Measurements from ENCODE around the gene DNAJB4.
"Not testable (repeated sequence)": the region's sequence is repeated elsewhere in the genome, so short reads cannot be mapped to it uniquely, and the experiment has no call there.

The DNAJB4 gene

DNA sequence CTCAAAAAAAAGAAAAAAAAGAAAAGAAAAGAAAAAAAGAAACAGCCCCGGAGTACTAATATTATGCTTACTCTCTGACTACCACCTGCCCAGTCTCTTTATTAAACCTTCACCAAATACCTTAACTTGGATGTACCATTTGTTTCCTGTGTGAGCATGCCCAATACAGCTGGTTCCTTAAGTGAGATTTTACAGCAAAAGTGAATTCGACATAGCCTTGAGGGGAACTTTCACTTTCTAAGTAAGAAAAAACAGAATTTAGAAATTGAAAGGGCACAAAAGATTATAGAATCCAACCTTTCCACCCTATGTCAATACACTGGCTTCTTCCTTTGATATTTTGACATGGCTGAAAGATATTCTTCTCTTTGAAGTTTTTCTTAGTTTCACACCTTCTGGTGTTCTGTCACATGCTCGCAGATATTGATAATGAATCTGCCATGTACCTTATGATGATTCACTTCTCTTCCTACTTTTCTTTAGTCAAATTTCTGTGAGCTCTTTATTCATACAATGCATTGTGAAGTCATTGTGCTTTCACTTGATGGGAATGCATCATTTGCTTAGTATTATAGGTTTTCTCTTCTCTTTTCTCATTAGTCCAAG is 35.8 kb downstream of the DNAJB4 start:
- FAIRE-seq = no peak

DNA sequence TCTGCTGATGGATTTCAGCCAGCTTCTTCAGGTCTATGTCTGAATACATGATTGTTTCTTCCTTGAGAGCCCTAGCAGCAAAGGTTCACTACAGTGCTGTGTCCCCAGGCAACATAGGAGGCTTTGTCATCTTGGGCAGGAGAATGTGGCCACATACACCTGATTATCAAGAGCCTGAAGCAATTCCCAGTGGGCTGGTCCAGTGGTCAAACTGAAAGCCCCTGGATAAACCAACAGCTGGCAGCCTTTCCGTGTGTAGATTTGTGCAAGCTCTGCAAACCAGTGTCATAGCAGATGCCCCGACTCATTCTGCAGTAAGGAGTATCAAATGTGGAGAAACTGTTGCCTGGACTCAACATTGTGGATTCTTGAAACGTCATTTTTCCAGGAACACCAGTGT is 38.7 kb downstream of the DNAJB4 start:
- no peak for FAIRE-seq

GRCh38 chr1:78044796-78045562 is 40.2 kb downstream of the DNAJB4 start:
- FAIRE-seq = no peak

DNA sequence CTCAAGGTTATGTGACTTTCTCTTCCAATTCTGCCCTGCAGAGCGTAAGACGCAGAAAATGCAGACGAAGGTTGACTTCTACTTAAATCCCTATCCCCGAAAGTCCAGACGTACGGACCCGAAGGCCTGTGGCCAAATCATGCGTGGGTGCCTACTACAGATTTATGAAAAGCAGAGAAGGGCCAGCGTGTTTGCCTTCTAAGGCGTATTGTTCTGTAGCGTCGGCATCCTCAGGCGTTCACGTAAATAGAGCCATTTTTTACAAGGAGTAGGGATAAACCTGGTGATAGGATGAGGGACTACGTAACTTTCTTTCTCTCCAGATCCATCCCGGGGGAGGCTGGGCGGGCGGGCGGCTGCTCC is 40.8 kb downstream of the DNAJB4 start:
- FAIRE-seq = no peak

DNA sequence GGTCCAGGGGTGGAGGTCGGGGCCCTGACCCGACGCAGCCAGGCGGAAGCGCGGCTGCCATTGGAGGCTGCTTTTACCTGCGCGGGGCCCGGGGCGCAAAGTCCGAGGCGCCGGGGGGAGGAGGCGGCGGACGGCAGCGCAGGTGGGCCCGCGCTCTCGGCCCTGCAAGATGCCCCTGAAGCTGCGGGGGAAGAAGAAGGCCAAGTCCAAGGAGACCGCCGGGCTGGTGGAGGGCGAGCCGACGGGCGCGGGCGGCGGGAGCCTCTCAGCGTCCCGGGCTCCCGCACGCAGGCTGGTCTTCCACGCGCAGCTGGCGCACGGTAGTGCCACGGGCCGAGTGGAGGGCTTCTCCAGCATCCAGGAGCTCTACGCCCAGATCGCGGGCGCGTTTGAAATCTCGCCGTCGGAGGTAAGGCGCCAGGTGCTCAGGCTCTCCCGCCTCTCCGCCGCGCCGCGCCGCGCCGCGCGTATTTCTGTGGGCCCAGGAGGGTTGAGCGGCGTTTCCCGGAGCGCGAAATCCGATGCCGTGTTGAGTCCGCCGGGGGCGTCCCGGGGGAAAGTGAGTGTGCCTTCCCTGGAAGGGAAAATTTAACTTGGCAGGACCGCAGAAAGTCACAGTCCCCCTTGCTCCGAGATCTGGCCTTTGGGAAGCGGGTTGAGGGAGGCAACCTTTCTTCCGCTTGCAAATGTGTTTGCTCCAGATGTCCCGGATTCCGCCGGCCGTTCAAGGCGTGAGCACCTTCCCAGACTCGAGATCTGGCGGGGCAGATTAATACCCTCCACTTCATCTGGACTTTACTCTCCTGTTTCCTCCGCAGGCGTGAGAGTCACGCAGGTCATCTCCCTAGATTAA is 41.4 kb downstream of the DNAJB4 start, which contains the start of gene GIPC2:
TSS of gene GIPC2 (plus strand) at position 41 of the 853 bp plus-strand sequence. CDS start at position 170, 129 bp downstream.
- FAIRE-seq = no peak

DNA sequence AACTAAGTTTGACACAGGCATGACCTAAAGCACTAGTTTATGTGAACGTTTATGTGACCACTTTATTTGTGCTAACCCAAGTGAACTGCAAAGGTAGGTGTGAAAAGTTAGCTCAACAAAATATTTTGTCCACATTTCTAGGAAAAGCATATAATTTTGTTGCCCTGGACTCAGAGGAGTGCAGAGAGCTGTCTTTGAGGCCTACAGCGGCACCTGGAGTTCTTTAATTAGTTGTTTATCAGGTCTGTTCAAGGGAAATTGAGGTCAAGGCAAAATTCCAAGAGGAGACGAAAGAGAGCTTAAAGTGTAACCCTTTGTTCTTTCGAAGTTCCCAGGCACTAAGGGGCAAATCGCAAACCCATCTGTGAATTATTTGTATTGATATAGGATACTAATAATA is 42.4 kb downstream of the DNAJB4 start:
- no peak for FAIRE-seq

GRCh38 chr1:78047631-78048030 is 42.9 kb downstream of the DNAJB4 start:
- no peak for FAIRE-seq

- no peak for FAIRE-seq
These were observed 43.7 kb downstream of the DNAJB4 start for GRCh38 chr1:78048446-78048845.

GRCh38 chr1:78049396-78049795 is 44.7 kb downstream of the DNAJB4 start:
- FAIRE-seq = no peak

DNA sequence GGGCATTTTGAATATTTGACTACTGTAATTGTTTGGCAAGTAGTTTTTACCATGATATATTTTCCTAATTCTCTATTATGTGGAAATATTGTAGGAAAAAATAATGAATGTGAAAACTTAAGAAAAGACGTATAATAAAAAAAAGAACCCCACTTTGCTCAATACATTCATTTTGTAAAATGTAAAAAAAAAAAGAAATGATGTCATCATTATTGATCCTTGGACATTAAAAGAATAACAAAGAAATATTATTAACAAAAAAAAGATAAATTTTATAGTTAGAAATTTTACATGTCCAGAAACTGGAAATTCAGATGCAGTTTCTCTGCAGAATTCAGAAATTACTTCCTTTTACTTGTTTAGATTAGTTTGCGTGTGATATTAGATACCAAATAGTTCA is 46.3 kb downstream of the DNAJB4 start:
- FAIRE-seq = no peak

GRCh38 chr1:78052685-78053405 is 48.1 kb downstream of the DNAJB4 start:
- FAIRE-seq = no peak

GRCh38 chr1:78053498-78053897 is 48.8 kb downstream of the DNAJB4 start:
- no peak for FAIRE-seq

DNA sequence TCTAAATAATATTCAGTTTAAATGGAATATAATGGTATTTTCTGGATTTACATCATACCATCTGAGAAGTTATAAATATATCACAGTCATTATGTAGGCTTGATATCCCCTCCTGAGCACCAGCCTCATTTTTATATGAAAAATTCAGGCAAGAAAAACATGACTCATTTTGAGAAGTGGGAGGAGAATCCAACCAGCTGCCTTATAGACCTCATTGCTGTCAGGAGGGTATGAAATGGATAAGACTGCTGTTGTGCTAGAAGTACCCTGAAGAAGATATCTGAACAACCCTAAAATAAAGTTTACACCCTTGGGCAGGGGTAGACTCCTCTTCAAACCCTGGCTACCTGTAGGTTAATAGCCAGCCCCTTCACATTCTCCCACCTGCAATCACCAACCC is 49.8 kb downstream of the DNAJB4 start:
- no peak for FAIRE-seq

DNA sequence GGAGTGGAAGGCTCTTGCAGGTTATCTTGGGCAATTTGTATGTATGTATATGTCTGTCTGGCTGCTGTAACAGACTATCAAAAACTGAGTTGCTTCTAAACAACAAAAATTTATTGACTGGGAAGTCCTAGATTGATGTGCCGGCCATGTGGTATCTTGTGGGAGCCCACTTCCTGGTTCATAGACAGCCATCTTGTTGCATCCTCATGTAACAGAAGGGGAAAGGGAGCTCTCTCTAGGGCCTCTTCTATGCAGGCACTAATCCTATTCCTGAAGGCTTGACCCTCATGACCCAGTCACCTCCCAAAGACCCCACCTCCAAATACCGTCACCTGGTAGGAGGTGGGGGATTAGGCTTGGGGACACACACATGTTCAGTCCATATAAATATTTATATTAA is 50.2 kb downstream of the DNAJB4 start:
- FAIRE-seq = no peak

DNA sequence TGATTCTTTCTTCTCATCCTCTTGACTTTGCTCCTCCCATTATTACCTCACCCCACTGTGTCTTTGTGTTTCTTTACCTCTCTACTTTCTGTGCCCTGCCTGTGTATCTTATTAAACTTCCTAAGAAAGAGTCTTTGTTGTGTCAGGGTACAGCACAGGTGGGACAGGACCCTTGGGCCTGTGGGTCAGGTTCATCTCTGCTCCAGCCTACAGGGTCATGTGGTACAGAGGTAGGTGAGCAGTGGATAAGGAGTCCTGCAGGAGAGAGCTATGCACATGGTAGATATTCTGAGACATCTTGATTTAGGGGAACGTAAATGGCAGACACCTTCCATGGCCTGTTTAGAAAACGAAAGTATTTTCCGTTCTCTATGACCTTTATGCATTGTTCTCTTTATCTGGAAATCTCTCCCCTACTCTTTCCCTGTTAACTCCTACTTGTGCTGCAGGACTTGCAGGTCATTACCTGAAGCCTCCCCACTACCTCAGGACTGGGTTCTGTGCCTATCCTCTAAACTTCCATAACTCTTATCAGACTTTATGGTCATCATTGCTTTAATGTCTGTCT is 50.9 kb downstream of the DNAJB4 start:
- no peak for FAIRE-seq

DNA sequence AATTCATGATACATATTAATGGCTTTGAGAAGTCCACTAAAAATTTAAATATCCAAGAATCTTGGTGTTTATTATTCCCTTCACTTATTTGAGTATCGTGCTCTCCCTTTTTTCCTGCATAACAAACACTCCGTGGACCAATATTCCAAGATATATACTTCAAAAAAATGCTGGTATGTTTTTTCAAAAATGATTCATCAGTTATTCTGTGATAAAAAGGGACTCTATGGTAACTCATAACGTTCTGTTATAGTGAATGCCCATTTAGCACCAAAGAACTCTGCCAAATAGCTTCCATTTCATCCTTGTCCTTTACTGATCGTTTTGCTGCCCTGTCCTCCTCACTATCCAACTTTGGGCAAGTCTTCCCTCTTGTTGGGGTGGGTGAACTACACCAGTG is 53.9 kb downstream of the DNAJB4 start:
- no peak for FAIRE-seq

DNA sequence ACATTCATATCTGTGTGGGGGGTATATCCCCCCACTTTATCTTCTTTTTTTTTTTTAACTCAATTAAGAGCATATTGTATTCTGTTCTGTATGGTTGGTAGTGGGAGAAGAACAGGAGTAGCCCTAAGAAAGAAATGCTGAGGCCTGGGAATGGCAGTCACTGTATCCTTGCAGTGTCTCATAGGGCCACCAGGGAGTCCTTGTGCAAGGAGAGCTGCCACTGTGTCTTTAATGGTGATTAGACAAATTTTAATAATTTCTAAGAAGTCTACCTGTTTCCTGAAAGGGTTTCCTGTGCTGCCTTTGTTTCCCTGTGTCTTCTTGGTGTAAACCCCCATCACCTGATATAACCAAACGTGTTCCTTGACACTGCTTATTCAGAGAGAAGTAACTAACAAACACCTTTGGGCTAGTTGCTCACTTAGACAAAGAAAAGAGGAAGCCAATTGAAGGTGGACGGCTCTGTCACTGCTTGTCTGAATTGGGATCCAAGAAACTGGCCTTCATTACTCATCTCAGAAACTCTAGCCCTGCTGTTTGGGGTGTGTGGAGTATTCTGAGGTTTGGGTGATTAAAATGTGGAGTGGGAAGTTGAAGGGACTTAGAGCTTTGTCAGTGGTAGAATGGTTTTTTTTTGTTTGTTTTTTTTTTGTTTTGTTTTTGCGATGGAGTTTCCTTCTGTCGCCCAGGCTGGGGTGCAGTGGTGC is 56.3 kb downstream of the DNAJB4 start:
- FAIRE-seq = no peak

GRCh38 chr1:78061825-78062523 is 57.2 kb downstream of the DNAJB4 start:
- no peak for FAIRE-seq

- not testable (repeated sequence) for FAIRE-seq
These were observed 60.1 kb downstream of the DNAJB4 start for GRCh38 chr1:78064886-78065285.

All from A204.1 (cell line).